Choroid plexus epithelial cell (primary cell): ENCODE measurements around the gene TNS1.

Source experiments
- DNase-seq: peaks from one replicate; pipeline ENCODE4 v3.0.0-alpha.2; 2010; ENCODE audit warnings: low read depth
- H3K4me3 ChIP-seq: 2 replicates; pipeline ENCODE4 v1.5.1; 2011; ENCODE audit warnings: low read depth, mild to moderate bottlenecking, control low read depth, low read length, moderate library complexity
- CTCF ChIP-seq: conservative IDR thresholded peaks from 2 replicates; pipeline ENCODE4 v1.5.1; 2011; ENCODE audit warnings: low read depth, mild to moderate bottlenecking, control low read depth, inconsistent platforms, low read length, moderate library complexity

TNS1 gene

DNA sequence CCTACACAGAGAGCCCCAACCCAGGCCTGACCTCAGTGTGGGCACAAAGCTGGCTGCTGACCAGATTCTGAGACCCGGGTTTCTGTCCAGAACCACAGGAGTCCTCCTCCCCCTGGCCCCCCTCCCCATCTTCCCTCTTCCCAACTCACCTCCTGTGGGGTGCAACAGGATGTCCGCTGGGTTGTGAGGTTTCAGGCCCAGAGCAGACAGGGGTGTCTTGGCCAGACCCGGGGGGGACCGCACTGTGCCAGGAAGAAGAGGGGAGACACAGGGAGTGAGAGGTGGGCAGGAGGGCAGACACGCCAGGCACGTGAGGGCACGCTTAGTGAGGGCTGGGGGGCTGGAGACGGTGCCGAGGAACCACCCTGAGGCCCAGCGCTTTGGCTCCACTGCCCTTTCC lies 171.5 kb downstream of the TNS1 start:
- DNase-seq, result no peak
- no peak for TF ChIP-seq CTCF
- H3K4me3 ChIP-seq, result no peak overlapping the region

- DNase-seq, result no peak
- TF ChIP-seq CTCF, result no peak
- no peak overlapping the region for H3K4me3 ChIP-seq
Observed at GRCh38 chr2:217830807-217831206, 172.0 kb downstream of the TNS1 start.

- no peak for TF ChIP-seq CTCF
- DNase-seq, result no peak
- no peak overlapping the region for H3K4me3 ChIP-seq
Observed at GRCh38 chr2:217830061-217830460, 172.7 kb downstream of the TNS1 start.

DNA sequence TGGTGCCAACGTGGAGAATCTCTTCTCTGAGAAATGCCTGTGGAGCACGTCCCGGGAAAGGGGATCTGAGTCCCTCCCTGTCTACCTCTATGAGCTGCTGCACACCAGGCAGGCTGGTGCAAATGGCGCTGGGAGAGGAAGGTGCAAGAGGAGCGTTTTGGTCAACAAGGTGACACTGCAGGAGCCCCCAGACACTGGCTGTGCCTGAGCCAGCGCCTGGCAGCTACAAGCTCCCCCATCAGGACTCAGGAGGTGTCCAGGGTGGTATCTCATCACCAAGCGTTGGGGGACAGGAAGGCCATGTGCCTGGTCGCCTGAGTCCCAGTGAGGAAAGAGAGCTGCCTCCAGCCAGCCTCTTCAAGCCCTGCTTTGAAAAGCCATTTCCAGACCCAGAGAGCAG lies 173.4 kb downstream of the TNS1 start:
- H3K4me3 ChIP-seq, result no peak overlapping the region
- DNase-seq, result no peak
- TF ChIP-seq CTCF, result no peak

DNA sequence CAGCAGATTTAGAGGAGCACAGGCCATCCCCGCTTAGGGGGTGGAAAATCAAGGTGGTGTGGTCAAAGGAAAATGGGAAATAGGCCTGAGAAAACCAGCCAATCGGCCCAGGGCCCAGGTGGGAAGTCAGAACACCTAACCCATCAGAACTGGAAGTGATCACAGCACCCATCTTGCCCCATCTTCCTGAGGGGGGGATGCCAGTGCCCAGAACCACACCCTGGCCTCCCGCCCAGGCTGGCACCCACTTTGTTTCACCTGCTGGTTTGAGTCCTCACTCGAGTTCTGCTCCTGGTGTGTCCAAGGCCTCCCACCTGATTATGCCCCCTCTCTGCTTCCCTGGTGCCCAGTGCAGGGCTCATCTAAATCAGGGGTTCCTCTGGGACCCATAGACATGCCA lies 174.5 kb downstream of the TNS1 start:
- H3K4me3 ChIP-seq, result no peak overlapping the region
- DNase-seq, result no peak
- no peak for TF ChIP-seq CTCF

DNA sequence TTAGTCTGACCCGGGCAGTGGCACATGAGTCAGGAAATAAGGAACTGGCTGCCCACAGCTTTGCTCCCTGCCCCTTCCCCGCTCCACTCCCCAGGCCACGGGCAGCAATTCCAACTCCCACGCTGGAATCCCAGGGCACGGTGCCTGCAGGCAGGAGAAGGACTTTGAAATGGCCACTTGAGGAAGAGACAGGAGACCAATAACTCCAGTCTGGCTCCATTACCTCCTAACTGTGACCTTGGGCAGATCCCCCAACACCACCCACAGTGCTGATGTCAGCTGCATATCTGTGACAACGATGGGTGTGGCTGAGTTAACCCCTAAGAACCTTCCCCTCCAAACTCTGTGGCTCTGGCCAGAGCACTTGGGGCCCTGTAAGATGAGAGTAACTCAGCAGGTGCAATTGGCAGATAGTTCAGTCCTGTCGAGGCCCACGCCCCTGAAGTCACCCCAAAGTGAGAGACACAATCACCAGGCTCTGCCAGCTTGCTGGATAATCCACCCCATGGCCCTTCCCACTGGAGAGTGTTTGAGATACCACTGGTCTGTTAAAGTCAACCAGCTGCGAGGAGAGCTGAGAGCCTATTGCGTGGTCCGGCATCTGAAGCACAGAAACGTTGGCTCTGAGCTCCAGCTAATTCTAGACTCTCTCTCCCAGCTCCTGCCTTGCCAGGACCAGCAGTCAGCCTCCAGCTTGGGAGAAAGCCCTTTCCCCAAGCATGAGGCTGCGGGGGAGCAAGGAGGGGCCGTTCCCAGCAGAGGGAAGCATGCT lies 175.2 kb downstream of the TNS1 start:
- H3K4me3 ChIP-seq, result no peak overlapping the region
- DNase-seq, result no peak
- TF ChIP-seq CTCF, result no peak

- no peak for TF ChIP-seq CTCF
- DNase-seq, result no peak
- no peak overlapping the region for H3K4me3 ChIP-seq
Observed at GRCh38 chr2:217826991-217827390, 175.8 kb downstream of the TNS1 start.
